GM19438 (cell line): ENCODE data around the gene TBXA2R.
A peak's percentile ranks its signal among the peaks of the same experiment; 100 is the strongest.
"Not testable (repeated sequence)": the region's sequence is repeated elsewhere in the genome, so short reads cannot be mapped to it uniquely, and the experiment has no call there.

Experiments used
- ATAC-seq: cut with Tn5 transposase; IDR thresholded peaks from one replicate; pipeline ENCODE4 v1.9.1; 2021; ENCODE audit warnings: low read depth; ENCODE audit not compliant: unreplicated experiment

TBXA2R gene

DNA sequence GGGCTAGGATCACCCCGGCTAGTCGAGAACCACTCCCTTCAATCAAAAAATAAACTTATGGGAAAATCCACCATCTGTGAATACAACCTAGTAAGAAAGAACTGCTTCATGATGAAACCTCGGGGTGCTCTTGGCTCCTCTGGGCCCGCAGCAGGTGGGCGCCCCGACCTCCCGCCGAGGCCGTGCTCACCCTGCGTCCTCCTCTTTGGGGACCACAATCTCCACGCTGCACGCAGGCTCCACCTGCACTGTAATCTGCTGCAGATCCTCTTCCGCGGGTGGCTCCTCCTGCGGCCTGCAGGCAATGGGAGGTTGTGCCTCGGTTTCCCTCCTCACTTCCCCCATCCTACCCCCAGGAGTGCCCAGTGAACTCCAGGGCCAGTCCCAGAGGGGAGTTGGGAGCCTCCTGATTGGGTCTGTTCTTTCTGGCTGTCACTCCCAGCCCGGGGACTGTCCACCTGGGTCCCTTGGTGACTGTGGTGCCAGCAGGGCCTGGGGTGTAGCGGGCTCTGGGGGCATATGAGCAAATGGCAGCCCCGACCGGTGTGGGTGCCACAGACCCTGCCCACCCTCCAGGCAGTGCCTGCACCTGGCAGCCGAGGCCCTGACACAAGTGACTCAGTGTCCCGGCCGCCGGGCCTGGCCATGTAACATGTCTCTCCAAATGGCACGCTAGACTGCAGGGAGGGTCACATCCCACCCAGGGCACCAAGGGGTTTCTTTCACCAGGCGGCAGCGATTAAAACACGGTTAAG lies 35.0 kb upstream of the TBXA2R start:
- no peak for ATAC-seq

DNA sequence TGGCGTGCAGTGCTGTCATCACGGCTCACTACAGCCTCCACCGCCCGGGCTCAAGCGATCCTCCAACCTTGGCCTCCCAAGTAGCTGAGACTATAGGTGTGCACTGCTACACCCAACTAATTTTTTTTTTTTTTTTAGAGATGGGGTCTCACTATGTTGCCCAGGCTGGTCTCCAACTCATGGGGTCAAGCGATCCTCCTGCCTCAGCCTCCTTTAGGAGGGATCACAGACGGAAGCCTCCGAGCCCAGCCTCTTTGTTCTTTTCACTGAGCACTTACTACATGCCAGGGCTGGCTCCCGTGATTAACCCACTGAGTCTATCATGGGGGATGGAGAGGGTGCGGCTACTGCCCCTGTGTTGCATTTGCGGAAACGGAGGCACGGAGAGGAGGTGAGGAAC lies 32.8 kb upstream of the TBXA2R start:
- ATAC-seq = no peak

GRCh38 chr19:3638208-3639193 lies 31.8 kb upstream of the TBXA2R start:
- ATAC-seq = no peak

DNA sequence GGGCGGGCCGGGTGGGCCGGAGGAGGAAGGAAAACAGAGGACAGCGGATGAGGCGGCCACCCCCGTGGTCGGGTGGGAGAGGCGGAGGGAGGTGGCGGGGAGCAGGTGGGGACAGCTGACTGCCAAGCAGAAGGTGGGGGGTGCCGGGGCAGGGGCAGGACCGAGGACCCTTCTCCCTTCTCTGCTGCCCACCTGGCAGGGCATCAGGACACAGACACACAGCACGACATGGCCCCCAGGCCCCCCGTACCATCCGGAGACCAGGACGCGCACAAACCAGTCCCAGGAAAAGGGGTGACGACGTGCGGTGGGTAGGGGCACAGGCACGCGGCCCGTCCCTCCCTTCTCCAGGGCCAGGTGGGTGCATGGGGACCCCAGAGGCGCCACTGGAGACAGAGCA lies 30.9 kb upstream of the TBXA2R start:
- no peak for ATAC-seq

DNA sequence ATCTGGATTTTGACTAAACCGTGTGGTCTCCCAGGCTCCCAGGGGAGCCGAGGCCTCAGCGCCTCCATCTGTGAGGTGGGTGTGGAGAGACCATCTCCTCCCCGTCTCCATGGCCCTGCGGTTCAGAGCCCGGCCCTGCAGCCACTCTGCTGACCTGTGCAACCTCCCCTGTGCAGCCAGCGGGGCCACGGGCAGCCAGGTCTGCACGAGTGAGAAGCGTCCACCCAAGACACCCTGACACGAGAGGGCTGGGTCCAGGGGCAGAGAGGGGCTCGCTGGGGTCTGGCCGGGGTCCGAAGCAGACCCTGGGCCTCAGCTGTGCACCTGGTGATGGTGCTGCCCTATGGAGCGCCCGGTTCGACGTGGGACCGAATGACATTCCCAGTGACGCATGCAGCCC lies 30.3 kb upstream of the TBXA2R start:
- no peak for ATAC-seq

DNA sequence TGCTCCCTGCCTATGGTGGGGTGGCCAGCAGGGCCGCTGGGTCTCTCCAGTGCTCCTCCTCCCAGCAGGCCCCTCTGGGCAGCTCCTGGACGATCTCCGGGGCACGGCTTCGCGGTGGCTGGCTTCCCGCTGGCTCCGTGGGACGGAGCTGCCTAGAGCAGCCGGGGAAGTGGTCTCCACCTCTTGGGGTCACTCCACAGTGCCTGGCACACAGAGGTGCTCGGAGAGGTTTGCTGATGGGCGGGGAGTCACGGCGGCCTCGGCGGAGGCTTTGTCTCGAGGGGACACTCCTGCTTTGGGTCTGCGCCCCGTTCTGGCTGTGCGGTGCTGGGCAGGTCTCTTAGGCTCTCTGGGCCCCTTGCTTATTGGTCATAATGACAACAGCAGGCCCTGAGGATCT lies 29.8 kb upstream of the TBXA2R start:
- ATAC-seq = no peak

- ATAC-seq = no peak
These were observed 27.9 kb upstream of the TBXA2R start for GRCh38 chr19:3634496-3635045.

GRCh38 chr19:3633559-3633988 lies 26.9 kb upstream of the TBXA2R start:
- no peak for ATAC-seq

- ATAC-seq = no peak
These were observed 26.3 kb upstream of the TBXA2R start for GRCh38 chr19:3632739-3633558.

GRCh38 chr19:3632098-3632497 lies 25.4 kb upstream of the TBXA2R start:
- ATAC-seq = no peak

DNA sequence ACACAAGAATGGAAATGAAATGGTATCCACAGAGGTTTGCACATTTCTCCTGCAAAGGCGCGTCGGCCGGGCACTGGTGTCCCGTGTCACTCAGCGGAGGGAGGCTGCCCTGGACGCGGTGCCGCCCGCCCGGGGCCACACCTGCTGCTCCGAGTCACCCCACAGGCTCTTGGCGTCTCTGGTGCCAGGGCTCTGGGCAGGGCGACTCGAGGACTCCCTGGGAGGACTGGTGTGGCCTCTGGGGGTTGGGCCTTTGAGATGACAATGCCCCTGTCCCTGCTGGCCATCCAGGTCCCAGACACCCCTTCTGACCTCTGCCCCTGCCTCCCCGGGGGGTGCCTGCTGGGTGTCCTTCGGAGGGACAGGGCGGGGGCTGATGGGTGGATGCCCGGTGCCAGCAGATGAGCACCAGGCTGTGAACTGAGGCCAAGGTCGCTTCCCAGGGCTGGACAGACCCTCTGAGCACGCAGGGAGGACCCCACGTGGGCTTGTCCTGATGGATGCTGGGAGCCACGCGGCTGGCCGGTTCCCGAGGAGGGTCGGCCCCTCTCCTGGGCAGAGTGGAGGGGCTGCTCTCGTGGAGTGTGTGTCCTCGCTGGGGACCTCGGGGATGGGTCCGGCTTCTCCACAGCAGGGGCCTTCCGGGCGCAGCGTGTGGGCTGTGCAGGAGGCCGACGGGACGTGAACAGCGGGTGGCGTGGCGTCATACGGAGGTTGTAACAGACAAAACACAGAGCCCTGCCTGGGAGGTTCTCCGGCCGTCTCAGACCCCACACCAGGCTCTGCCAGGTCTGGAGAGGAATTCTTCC lies 24.6 kb upstream of the TBXA2R start:
- no peak for ATAC-seq

GRCh38 chr19:3628766-3629165 lies 22.1 kb upstream of the TBXA2R start:
- ATAC-seq = not testable (repeated sequence)

DNA sequence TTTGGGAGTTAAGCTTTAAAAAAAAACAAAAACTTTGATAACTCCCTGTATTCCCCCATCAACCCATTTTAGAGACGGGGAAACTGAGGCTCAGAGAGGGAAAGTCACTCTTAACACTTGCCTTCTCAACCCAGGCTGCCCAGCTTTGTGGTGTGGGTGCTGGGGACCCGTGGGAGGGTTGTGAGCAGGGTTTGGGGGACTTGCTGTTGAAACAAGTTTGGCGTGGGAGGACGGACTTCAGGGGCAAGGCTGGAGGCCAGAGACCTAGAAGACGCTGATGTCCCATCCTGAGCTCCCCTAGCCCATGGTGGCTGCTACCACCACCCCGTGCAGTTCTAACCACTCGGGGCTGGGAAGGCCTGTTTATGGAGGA lies 20.7 kb upstream of the TBXA2R start:
- ATAC-seq = no peak

DNA sequence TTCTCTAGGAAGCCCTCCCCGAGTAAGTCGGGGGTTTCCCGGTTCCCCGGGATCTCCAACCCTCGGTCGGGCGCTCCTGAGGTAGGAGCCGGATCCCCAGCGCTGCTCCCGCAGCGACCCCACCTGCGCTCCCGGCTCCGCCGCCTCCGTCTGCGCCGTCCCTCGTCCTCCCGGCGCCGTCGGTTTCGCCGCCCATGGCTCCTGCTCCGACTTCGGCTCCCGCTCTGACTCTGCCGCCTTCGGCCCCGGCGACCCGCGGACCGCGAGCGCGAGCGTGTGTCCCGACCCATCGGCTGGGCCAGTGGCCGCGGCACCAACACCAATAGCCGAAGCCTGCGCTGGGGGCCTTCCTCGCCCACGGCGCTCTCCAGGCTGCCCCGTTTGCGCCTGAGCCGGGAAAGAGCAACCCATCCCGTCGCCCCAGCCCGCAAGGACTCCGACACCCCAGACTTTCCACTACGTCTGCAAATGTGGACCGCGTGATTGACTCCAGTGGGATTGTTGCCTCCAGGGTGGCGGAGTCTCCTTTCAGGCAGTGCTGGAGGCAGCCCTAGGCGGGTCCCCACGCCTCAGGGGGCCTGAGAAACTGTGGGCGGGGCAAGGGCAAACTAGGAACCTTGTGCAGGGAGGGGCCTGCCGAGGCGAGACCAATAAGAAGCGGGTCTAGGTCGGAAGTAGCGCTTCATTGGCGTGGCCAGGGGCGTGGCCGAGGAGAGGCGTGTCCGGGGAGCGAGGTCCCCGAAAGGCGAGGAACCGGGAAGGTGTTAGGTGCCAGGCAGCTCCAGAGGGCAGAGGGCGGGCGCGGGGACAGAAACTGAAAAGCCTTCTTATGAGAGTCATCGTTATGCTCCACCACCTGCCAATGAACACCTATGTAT lies 20.0 kb upstream of the TBXA2R start, which contains the start of gene CACTIN:
Gene CACTIN, minus strand, starts transcription at position 318 of the 878 bp plus-strand sequence. Its CDS starts 28 bp downstream, at position 290.
- ATAC-seq = peak; percentile 70

DNA sequence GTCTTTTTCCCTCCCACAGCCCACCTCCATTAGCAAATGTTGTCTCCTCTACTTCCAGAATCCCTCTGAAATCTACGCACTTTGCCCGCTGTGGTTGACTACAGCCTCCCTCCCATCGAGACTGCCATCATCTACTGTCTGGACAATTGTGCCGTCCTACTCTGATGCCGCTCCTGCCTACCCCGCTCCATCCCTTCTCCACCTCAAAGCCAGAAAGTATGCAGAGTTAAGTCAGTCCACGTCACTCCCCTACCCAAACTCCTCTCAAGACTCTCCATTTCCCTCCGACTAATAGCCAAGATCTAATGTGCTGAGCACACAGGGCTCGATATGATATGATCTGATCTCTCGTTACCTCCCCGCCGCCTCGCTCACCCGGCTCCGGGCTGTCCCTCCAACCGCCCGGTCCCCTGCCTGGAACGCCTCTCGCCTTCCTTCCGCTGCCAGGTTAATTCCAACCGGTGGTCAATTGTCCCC lies 19.4 kb upstream of the TBXA2R start:
- peak; percentile 11 for ATAC-seq

- no peak for ATAC-seq
These were observed 17.0 kb upstream of the TBXA2R start for GRCh38 chr19:3623716-3624115.

- ATAC-seq = no peak
These were observed 15.5 kb upstream of the TBXA2R start for GRCh38 chr19:3622224-3622623.

- no peak for ATAC-seq
These were observed 15.0 kb upstream of the TBXA2R start for GRCh38 chr19:3621689-3622088.
